ENCODE measurements around the gene SYNPO2L.

The SYNPO2L gene

DNA sequence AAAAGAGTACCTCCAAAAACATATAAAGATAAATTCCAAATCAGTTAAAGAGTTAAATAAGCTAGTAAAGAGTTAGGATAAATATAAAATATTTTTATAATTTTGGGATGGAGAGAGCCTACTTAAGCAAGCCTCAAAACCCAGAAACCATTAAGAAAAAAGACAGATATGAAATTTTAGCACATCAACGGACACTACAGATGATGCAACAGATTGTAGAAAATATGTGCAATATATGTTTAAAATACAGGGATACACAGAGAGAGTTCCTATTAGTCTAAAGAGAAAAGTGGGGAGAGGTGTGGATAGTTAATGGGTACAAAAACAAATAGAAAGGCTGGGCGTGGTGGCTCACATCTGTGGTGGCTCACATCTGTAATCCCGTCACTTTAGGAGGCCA lies 41.1 kb downstream of the SYNPO2L start:
- DNase-seq = no peak

GRCh38 chr10:73609116-73609515 lies 46.7 kb downstream of the SYNPO2L start:
- DNase-seq = no peak

GRCh38 chr10:73601486-73601921 lies 54.3 kb downstream of the SYNPO2L start:
- peak; percentile 43 for DNase-seq

- DNase-seq = no peak
Measured at GRCh38 chr10:73597346-73597745, 58.5 kb downstream of the SYNPO2L start.
